Measurements from ENCODE around the gene DCAKD. TPM values are rescaled to one million over a fixed set of nuclear protein-coding genes. Genes with fewer than 3 reads are reported as not detected.
A peak's percentile ranks its signal among the peaks of the same experiment; 100 is the strongest.
"Not testable (repeated sequence)": the region's sequence is repeated elsewhere in the genome, so short reads cannot be mapped to it uniquely, and the experiment has no call there.

DCAKD gene
- total and polyA plus RNA-seq, 3 experiments from 2014 or later: 17.6 to 32.5 (median 31.3) TPM

DNA sequence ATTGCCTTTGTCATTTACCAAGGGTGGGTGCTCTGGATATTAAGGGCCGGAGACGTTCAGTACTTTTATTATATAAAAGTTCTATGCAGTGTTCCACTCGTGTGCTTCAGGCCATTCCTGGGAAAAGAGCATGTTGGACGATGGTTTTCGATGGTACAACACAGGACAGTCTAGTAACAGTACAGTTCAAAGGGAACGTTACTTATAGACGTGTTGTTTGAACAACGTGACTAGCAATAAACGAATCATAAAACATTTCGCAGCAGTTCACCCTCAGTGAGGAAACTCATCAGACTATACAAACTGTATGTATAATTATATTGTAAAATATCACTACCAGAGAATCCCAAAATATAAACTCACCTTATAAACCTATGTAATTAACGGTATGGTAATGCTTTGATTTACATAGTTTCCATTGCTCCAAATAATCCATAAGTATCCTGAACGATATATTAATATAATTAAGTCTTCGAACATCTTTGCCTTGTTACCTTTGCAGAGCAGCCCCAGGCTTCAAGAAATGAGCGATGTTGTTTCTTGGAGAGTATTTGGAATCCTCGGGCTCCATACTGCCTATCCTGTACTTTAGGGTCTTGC is 10.3 kb upstream of the DCAKD start:
- H3K36me3 ChIP-seq (ENCODE audit: insufficient read depth, low read length): no peaks in the 10 kb centered on the region
- H3K27me3 ChIP-seq (ENCODE audit: insufficient read depth, low read length, poor library complexity, severe bottlenecking): no peaks in the 10 kb centered on the region
- Mint-ChIP-seq H3K9me3 (no peaks in the 10 kb centered on the region), H3K27me3 (peaks cover 0 to 2% of the 10 kb centered on the region in 2 donors), H3K36me3 (peaks cover 0 to 18% (median 0%) of the 10 kb centered on the region in 3 donors), H3K4me1 (peaks cover 35 to 62% (median 57%) of the 10 kb centered on the region in 3 donors), H3K27ac (peak overlapping the region; percentile 92 to 100 (median 99)), H3K4me3 (peak overlapping the region; percentile 95 to 100 (median 99))
- H3K4me3 ChIP-seq (ENCODE audit: low read length): peak overlapping the region; percentile 85
- CTCF ChIA-PET: interaction anchor here (0.7 to 2.1 kb wide), 4 partner anchors 11 to 74 kb away, joined by 3 to 10 read pairs (median 5); partner anchors contain the start of genes ACBD4 and DCAKD
- POLR2A ChIA-PET: interaction anchor here (0.7 to 1.7 kb wide), 6 partner anchors 9 to 753 kb away, joined by 3 to 21 read pairs (median 8); partner anchors contain the start of genes DCAKD, HEXIM1, HEXIM2 and RUNDC3A
- no peaks in the 10 kb centered on the region for H3K9me3 ChIP-seq (ENCODE audit: low read length)
- peaks cover 38% of the 10 kb centered on the region for H3K4me1 ChIP-seq (ENCODE audit: insufficient read depth, low read length)
- peak overlapping the region; percentile 84 for H3K27ac ChIP-seq (ENCODE audit: low read depth, low read length)
- DNase-seq: no peak

GRCh38 chr17:45060797-45061605 is 9.6 kb upstream of the DCAKD start, which contains the start of gene NMT1:
NMT1 (plus strand) TSS chr17:45061317; CDS start chr17:45061330, 13 bp downstream.
- H3K36me3 ChIP-seq (ENCODE audit: insufficient read depth, low read length): no peaks in the 10 kb centered on the region
- Mint-ChIP-seq H3K27me3 (peaks cover 0 to 2% of the 10 kb centered on the region in 2 donors), H3K4me1 (peaks cover 35 to 62% (median 53%) of the 10 kb centered on the region in 3 donors), H3K4me3 (peak within 1 kb of the TSS; percentile 95 to 100 (median 99)), H3K36me3 (peaks cover 0 to 19% (median 0%) of the 10 kb centered on the region in 3 donors), H3K9me3 (no peaks in the 10 kb centered on the region), H3K27ac (peak within 1 kb of the TSS; percentile 92 to 100 (median 99))
- ChIA-PET CTCF (interaction anchor here (0.7 to 2.1 kb wide), 4 partner anchors 10 to 74 kb away, joined by 3 to 10 read pairs (median 5); partner anchors contain the start of genes ACBD4 and DCAKD), POLR2A (interaction anchor here (0.6 to 1.7 kb wide), 7 partner anchors 9 to 752 kb away, joined by 3 to 21 read pairs (median 7); partner anchors contain the start of genes DCAKD, HEXIM1, HEXIM2 and RUNDC3A)
- peak; percentile 91 to 99 (median 97) for DNase-seq
- no peaks in the 10 kb centered on the region for H3K9me3 ChIP-seq (ENCODE audit: low read length)
- H3K4me3 ChIP-seq (ENCODE audit: low read length): peak within 1 kb of the TSS; percentile 85
- H3K27me3 ChIP-seq (ENCODE audit: insufficient read depth, low read length, poor library complexity, severe bottlenecking): no peaks in the 10 kb centered on the region
- H3K4me1 ChIP-seq (ENCODE audit: insufficient read depth, low read length): peaks cover 38% of the 10 kb centered on the region
- peak within 1 kb of the TSS; percentile 84 for H3K27ac ChIP-seq (ENCODE audit: low read depth, low read length)

- DNase-seq: no peak
- Mint-ChIP-seq H3K36me3 (peaks cover 0 to 20% (median 0%) of the 10 kb centered on the region in 3 donors), H3K4me1 (peaks cover 35 to 62% (median 57%) of the 10 kb centered on the region in 3 donors), H3K9me3 (no peaks in the 10 kb centered on the region), H3K4me3 (peak overlapping the region; percentile 95 to 100 (median 99)), H3K27me3 (peaks cover 0 to 2% of the 10 kb centered on the region in 2 donors), H3K27ac (peak overlapping the region; percentile 92 to 100 (median 99))
- ChIA-PET CTCF (interaction anchor here (1.8 to 2.1 kb wide), 2 partner anchors 9 to 75 kb away, joined by 6 to 10 read pairs; partner anchors contain the start of genes ACBD4 and DCAKD), POLR2A (interaction anchor here (0.6 to 1.7 kb wide), 6 partner anchors 8 to 166 kb away, joined by 3 to 21 read pairs (median 8); partner anchors contain the start of genes DCAKD, HEXIM1 and HEXIM2)
- Histone ChIP-seq H3K4me1 (ENCODE audit: insufficient read depth, low read length) (peaks cover 38% of the 10 kb centered on the region), H3K27me3 (ENCODE audit: insufficient read depth, low read length, poor library complexity, severe bottlenecking) (no peaks in the 10 kb centered on the region), H3K9me3 (ENCODE audit: low read length) (no peaks in the 10 kb centered on the region), H3K27ac (ENCODE audit: low read depth, low read length) (peak overlapping the region; percentile 84), H3K36me3 (ENCODE audit: insufficient read depth, low read length) (no peaks in the 10 kb centered on the region), H3K4me3 (ENCODE audit: low read length) (peak overlapping the region; percentile 85)
Measured at GRCh38 chr17:45060382-45060796, 9.0 kb upstream of the DCAKD start.

DNA sequence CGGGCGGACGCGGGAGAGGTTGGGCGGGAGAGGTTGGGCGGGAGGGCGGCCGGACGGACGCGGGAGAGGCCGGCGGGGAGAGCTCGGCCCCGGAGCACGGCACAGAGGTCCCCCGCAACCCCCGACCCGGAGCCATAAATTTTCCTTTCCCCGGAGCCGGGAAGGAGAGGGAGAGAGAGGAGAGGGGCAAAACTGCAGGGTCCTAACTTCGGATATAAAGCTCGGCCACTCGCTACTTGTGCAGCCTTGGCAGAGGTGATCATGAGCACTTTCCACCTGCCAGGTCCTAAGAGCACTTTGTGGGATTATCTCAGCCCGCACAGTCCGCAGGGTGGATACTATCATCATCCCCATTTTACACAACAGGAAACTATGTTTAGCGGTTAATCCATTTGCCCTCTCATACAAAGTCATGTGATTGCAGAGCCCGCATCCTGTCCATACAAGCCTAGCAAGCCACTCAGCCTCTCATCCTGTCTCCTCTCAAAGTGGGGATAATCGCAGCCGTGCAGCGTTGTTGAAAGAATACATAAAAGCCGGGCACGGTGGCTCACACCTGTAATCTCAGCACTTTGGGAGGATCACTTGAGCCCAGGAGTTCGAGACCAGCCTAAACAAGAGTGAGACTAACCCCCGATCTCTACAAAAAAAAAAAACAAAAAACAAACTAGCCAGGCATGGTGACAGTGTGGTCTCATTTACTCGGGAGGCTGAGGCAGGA is 780 bp upstream of the DCAKD start:
- H3K27me3 Mint-ChIP-seq: no peaks in the 10 kb centered on the region
- H3K9me3 Mint-ChIP-seq: no peaks in the 10 kb centered on the region
- ChIA-PET CTCF (no interaction called here), POLR2A (interaction anchor here (1.4 kb wide), 1 partner anchor 9 kb away, joined by 8 read pairs; the partner anchor contains the start of gene NMT1)
- H3K27me3 ChIP-seq (ENCODE audit: insufficient read depth, low read length, poor library complexity, severe bottlenecking): no peaks in the 10 kb centered on the region
- peak overlapping the region; percentile 80 to 94 (median 85) for H3K4me3 Mint-ChIP-seq
- H3K4me3 ChIP-seq (ENCODE audit: low read length): peak overlapping the region; percentile 71
- H3K27ac Mint-ChIP-seq: peak overlapping the region; percentile 79 to 94 (median 93)
- H3K9me3 ChIP-seq (ENCODE audit: low read length): no peaks in the 10 kb centered on the region
- no peaks in the 10 kb centered on the region for H3K36me3 ChIP-seq (ENCODE audit: insufficient read depth, low read length)
- H3K4me1 Mint-ChIP-seq: peaks cover 21 to 40% (median 39%) of the 10 kb centered on the region in 3 donors
- peaks cover 30% of the 10 kb centered on the region for H3K4me1 ChIP-seq (ENCODE audit: insufficient read depth, low read length)
- peaks cover 0 to 5% (median 0%) of the 10 kb centered on the region in 3 donors for H3K36me3 Mint-ChIP-seq
- DNase-seq: peak; percentile 15 to 69 (median 57)
- peak overlapping the region; percentile 67 for H3K27ac ChIP-seq (ENCODE audit: low read depth, low read length)

DNA sequence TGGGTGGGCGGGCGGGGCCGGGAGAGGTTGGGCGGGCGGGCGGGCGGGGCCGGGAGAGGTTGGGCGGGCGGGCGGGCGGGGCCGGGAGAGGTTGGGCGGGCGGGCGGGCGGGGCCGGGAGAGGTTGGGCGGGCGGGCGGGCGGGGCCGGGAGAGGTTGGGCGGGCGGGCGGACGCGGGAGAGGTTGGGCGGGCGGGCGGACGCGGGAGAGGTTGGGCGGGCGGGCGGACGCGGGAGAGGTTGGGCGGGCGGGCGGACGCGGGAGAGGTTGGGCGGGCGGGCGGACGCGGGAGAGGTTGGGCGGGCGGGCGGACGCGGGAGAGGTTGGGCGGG is 254 bp upstream of the DCAKD start:
- POLR2A ChIA-PET: interaction anchor here (1.4 to 2.6 kb wide), 2 partner anchors 9 to 10 kb away, joined by 8 to 21 read pairs; partner anchors contain the start of gene NMT1
- not testable (repeated sequence) for H3K9me3 ChIP-seq (ENCODE audit: low read length); H3K27ac ChIP-seq (ENCODE audit: low read depth, low read length); DNase-seq; H3K36me3 Mint-ChIP-seq; H3K36me3 ChIP-seq (ENCODE audit: insufficient read depth, low read length); H3K27me3 Mint-ChIP-seq; H3K27me3 ChIP-seq (ENCODE audit: insufficient read depth, low read length, poor library complexity, severe bottlenecking); H3K9me3 Mint-ChIP-seq; H3K4me3 ChIP-seq (ENCODE audit: low read length)
- Mint-ChIP-seq H3K4me3 (peak overlapping the region in 2 of 7 donors; percentile 85 to 92), H3K27ac (peak overlapping the region in 1 of 8 donors; percentile 94), H3K4me1 (peaks cover 21 to 44% (median 39%) of the 10 kb centered on the region in 3 donors)
- peaks cover 30% of the 10 kb centered on the region for H3K4me1 ChIP-seq (ENCODE audit: insufficient read depth, low read length)
- CTCF ChIA-PET: interaction anchor here (1.1 to 1.2 kb wide), 3 partner anchors 10 to 84 kb away, joined by 3 to 6 read pairs (median 3); partner anchors contain the start of genes ACBD4 and NMT1

- Histone ChIP-seq H3K27ac (ENCODE audit: low read depth, low read length) (peak overlapping the region; percentile 90), H3K9me3 (ENCODE audit: low read length) (no peaks in the 10 kb centered on the region), H3K4me1 (ENCODE audit: insufficient read depth, low read length) (peaks cover 30% of the 10 kb centered on the region), H3K4me3 (ENCODE audit: low read length) (peak overlapping the region; percentile 83), H3K27me3 (ENCODE audit: insufficient read depth, low read length, poor library complexity, severe bottlenecking) (no peaks in the 10 kb centered on the region), H3K36me3 (ENCODE audit: insufficient read depth, low read length) (no peaks in the 10 kb centered on the region)
- Mint-ChIP-seq H3K36me3 (peaks cover 0 to 8% (median 0%) of the 10 kb centered on the region in 3 donors), H3K27me3 (no peaks in the 10 kb centered on the region), H3K4me3 (peak overlapping the region; percentile 84 to 94 (median 91)), H3K9me3 (no peaks in the 10 kb centered on the region), H3K4me1 (peaks cover 21 to 49% (median 43%) of the 10 kb centered on the region in 3 donors), H3K27ac (peak overlapping the region; percentile 90 to 99 (median 98))
- ChIA-PET CTCF (interaction anchor here (0.8 to 1.2 kb wide), 4 partner anchors 11 to 85 kb away, joined by 3 to 6 read pairs (median 4); partner anchors contain the start of genes ACBD4 and NMT1), POLR2A (interaction anchor here (0.6 to 2.6 kb wide), 8 partner anchors 11 to 228 kb away, joined by 3 to 21 read pairs (median 4); partner anchors contain the start of genes EFTUD2, HEXIM1 and NMT1)
- peak in 3 of 5 donors; percentile 8 to 50 (median 8) for DNase-seq
Measured at GRCh38 chr17:45050481-45051059, 862 bp downstream of the DCAKD start.

All from CD8-positive, alpha-beta memory T cell (primary cell).